PC-3 (cell line): Measurements from ENCODE around the gene SHTN1. TPM values are rescaled to one million over a fixed set of nuclear protein-coding genes. Genes with fewer than 3 reads are reported as not detected.

Source experiments
- ATAC-seq: fragments of 200-7000 bp; cut with Tn5 transposase; 2 replicates; pipeline ENCODE4 v1.9.1; 2020; ENCODE audit warnings: mild to moderate bottlenecking, moderate library complexity
- BruUV-seq: library from RNA; stranded (reverse); fragments of 400-500 nt; replicated peaks from 2 replicates; lab custom pipeline; 2021; lab: Mats Ljungman, UMichigan
- CTCF ChIA-PET: fragments of 300-600 bp; sonication (Branson Sonifier 250); formaldehyde crosslinking; loops from one replicate; lab custom pipeline; 2022; ENCODE audit warnings: antibody characterized with exemption; lab: Charles Lee
- POLR2A ChIA-PET: fragments of 300-600 bp; sonication (Branson Sonifier 250); formaldehyde crosslinking; loops from one replicate; lab custom pipeline; 2022; ENCODE audit warnings: antibody characterized with exemption; ENCODE audit not compliant: unreplicated experiment; lab: Charles Lee
- DNase-seq: peaks from one replicate; pipeline ENCODE4 v3.0.0-alpha.2; 2015
- H2AFZ ChIP-seq: fragments of 300-600 bp; sonication (generic); 2 replicates; pipeline ENCODE4 v1.6.0; 2016; ENCODE audit warnings: antibody characterized with exemption, low read length
- H3F3A ChIP-seq: fragments of 300-600 bp; sonication (generic); one replicate; pipeline ENCODE4 v1.6.0; 2017; ENCODE audit warnings: antibody characterized with exemption, low read length, control low read depth, mild to moderate bottlenecking; ENCODE audit not compliant: unreplicated experiment
- H3K27ac ChIP-seq: fragments of 300-600 bp; sonication (generic); 2 replicates; pipeline ENCODE4 v1.5.1; 2016; ENCODE audit warnings: mild to moderate bottlenecking, low read length
- H3K27me3 ChIP-seq: fragments of 300-600 bp; sonication (generic); 2 replicates; pipeline ENCODE4 v1.6.1; 2016; ENCODE audit warnings: low read length, mixed read lengths
- H3K36me3 ChIP-seq: fragments of 300-600 bp; sonication (generic); 2 replicates; pipeline ENCODE4 v1.6.1; 2016; ENCODE audit warnings: low read depth, mixed run types, low read length, mixed read lengths
- H3K4me1 ChIP-seq: fragments of 300-600 bp; sonication (generic); 2 replicates; pipeline ENCODE4 v1.5.1; 2016; ENCODE audit warnings: low read length; ENCODE audit not compliant: insufficient read depth
- H3K4me2 ChIP-seq: fragments of 300-600 bp; sonication (generic); 2 replicates; pipeline ENCODE4 v1.6.0; 2016; ENCODE audit warnings: low read length
- H3K4me3 ChIP-seq: fragments of 300-600 bp; sonication (generic); 2 replicates; pipeline ENCODE4 v1.5.1; 2016; ENCODE audit warnings: mild to moderate bottlenecking, low read length, mixed read lengths
- H3K79me2 ChIP-seq: fragments of 300-600 bp; sonication (generic); 2 replicates; pipeline ENCODE4 v1.6.1; 2017; ENCODE audit warnings: low read length, mixed read lengths
- H3K9ac ChIP-seq: fragments of 300-600 bp; sonication (generic); 2 replicates; pipeline ENCODE4 v1.6.0; 2016; ENCODE audit warnings: mild to moderate bottlenecking, low read length
- H3K9me2 ChIP-seq: fragments of 300-600 bp; sonication (generic); replicated peaks from 2 replicates; pipeline ENCODE4 v1.6.1; 2016; ENCODE audit warnings: mixed run types, low read length, mixed read lengths
- H3K9me3 ChIP-seq: fragments of 300-600 bp; sonication (generic); 2 replicates; pipeline ENCODE4 v1.6.1; 2016; ENCODE audit warnings: low read length, mixed read lengths
- H4K20me1 ChIP-seq: fragments of 300-600 bp; sonication (generic); 2 replicates; pipeline ENCODE4 v1.6.1; 2016; ENCODE audit warnings: low read length, mixed read lengths
- CTCF ChIP-seq: fragments of 300-600 bp; sonication (generic); conservative IDR thresholded peaks from 2 replicates; pipeline ENCODE4 v1.5.1; 2017; ENCODE audit warnings: antibody characterized with exemption, low read depth, mild to moderate bottlenecking, low read length
- EZH2 ChIP-seq: fragments of 300-600 bp; sonication (generic); IDR thresholded peaks from one replicate; pipeline ENCODE4 v1.6.1; 2017; ENCODE audit warnings: antibody characterized with exemption, mild to moderate bottlenecking, low read length; ENCODE audit not compliant: unreplicated experiment
- EZH2phosphoT487 ChIP-seq: fragments of 300-600 bp; sonication (generic); IDR thresholded peaks from 2 replicates; pipeline ENCODE4 v1.6.1; 2018; ENCODE audit warnings: mild to moderate bottlenecking, antibody characterized with exemption, low read length, borderline replicate concordance
- intact Hi-C: fragments of 100-400 bp; cut with micrococcal nuclease; formaldehyde crosslinking; loops from 2 replicates; pipeline ENCODE4 v1.9.0; 2023
- total RNA-seq: library from RNA; depleted of rRNA; stranded (reverse); fragments of >200 nt; gene quantifications from 2 replicates; pipeline ENCODE4 v1.2.3, GENCODE V29; 2014

The SHTN1 gene
- total RNA-seq, 1 experiment from 2014 or later: 13.0 TPM

- Histone ChIP-seq H3F3A (no peaks in the 10 kb centered on the region), H3K27ac (no peak overlapping the region), H3K9me3 (no peaks in the 10 kb centered on the region), H3K36me3 (no peaks in the 10 kb centered on the region), H3K79me2 (no peaks in the 10 kb centered on the region), H2AFZ (no peak overlapping the region), H3K9me2 (no peaks in the 10 kb centered on the region), H4K20me1 (no peaks in the 10 kb centered on the region), H3K27me3 (no peaks in the 10 kb centered on the region), H3K4me1 (no peaks in the 10 kb centered on the region), H3K4me3 (no peak overlapping the region), H3K9ac (no peak overlapping the region), H3K4me2 (no peak overlapping the region)
- POLR2A ChIA-PET: no interaction called here
- no TSS peak for BruUV-seq
- intact Hi-C loops: no loop called here
- DNase-seq (no peak), ATAC-seq (no peak)
- TF ChIP-seq EZH2phosphoT487 (no peak), EZH2 (no peak), CTCF (no peak)
- CTCF ChIA-PET: no interaction called here
Observed at GRCh38 chr10:116864436-116864835, 140.6 kb downstream of the SHTN1 start.

- CTCF ChIA-PET: no interaction called here
- DNase-seq (no peak), ATAC-seq (no peak)
- no peak overlapping the region for H3K27ac ChIP-seq
- H3F3A ChIP-seq: no peaks in the 10 kb centered on the region
- no peak overlapping the region for H3K9ac ChIP-seq
- no peaks in the 10 kb centered on the region for H3K4me1 ChIP-seq
- no TSS peak for BruUV-seq
- H3K4me2 ChIP-seq: no peak overlapping the region
- no peak overlapping the region for H2AFZ ChIP-seq
- no peaks in the 10 kb centered on the region for H3K9me2 ChIP-seq
- H3K9me3 ChIP-seq: no peaks in the 10 kb centered on the region
- H3K27me3 ChIP-seq: no peaks in the 10 kb centered on the region
- POLR2A ChIA-PET: no interaction called here
- H3K4me3 ChIP-seq: no peak overlapping the region
- no peaks in the 10 kb centered on the region for H4K20me1 ChIP-seq
- no peaks in the 10 kb centered on the region for H3K36me3 ChIP-seq
- TF ChIP-seq CTCF: no peak
- H3K79me2 ChIP-seq: no peaks in the 10 kb centered on the region
- intact Hi-C loops: no loop called here
Observed at GRCh38 chr10:116861796-116862195, 143.2 kb downstream of the SHTN1 start.

GRCh38 chr10:116857156-116857555, 147.8 kb downstream of the SHTN1 start:
- CTCF ChIA-PET: no interaction called here

More at GRCh38 chr10:116857156-116857555, 147.8 kb downstream of the SHTN1 start:
- H3K9ac ChIP-seq: no peak overlapping the region
- H3K79me2 ChIP-seq: no peaks in the 10 kb centered on the region
- H3K4me2 ChIP-seq: no peak overlapping the region
- no peaks in the 10 kb centered on the region for H3K9me3 ChIP-seq
- H3K36me3 ChIP-seq: no peaks in the 10 kb centered on the region
- H3K4me1 ChIP-seq: no peaks in the 10 kb centered on the region
- no peak overlapping the region for H2AFZ ChIP-seq
- DNase-seq (no peak), ATAC-seq (no peak)
- POLR2A ChIA-PET: no interaction called here
- no peak overlapping the region for H3K4me3 ChIP-seq
- TF ChIP-seq EZH2phosphoT487: no peak
- TF ChIP-seq EZH2: no peak
- no peak for TF ChIP-seq CTCF
- no peaks in the 10 kb centered on the region for H3K27me3 ChIP-seq
- H3F3A ChIP-seq: no peaks in the 10 kb centered on the region
- H3K27ac ChIP-seq: no peak overlapping the region
- BruUV-seq: no TSS peak
- H3K9me2 ChIP-seq: no peaks in the 10 kb centered on the region
- H4K20me1 ChIP-seq: no peaks in the 10 kb centered on the region
- intact Hi-C loops: no loop called here
